HG03159 (cell line): ENCODE data around the gene SF1.

ENCODE experiments used
- ATAC-seq: cut with Tn5 transposase; IDR thresholded peaks from one replicate; pipeline ENCODE4 v1.9.1; 2021; ENCODE audit warnings: mild to moderate bottlenecking, moderate library complexity; ENCODE audit not compliant: unreplicated experiment

Gene SF1

DNA sequence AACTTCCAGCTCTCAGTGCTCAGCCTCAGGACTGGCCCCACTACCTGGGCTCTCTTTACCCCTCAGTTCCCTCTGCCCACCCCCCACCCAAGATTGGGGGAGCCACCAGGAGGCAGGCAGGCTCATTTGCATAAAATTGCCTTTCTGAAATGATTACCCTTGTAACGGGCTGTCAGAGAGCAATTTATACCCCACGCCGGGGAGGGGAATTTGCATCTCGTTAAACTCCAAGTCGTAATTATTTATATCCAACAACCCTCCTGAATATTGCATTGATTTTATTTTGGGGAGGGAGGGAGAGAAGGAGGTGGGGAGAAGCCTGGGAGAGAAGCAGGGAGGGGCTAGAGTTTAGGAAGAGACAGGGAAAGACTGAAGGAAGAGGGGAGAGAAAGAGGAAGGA is 63.7 kb downstream of the SF1 start:
- no peak for ATAC-seq
